ENCODE data around the gene AATF.

DNA sequence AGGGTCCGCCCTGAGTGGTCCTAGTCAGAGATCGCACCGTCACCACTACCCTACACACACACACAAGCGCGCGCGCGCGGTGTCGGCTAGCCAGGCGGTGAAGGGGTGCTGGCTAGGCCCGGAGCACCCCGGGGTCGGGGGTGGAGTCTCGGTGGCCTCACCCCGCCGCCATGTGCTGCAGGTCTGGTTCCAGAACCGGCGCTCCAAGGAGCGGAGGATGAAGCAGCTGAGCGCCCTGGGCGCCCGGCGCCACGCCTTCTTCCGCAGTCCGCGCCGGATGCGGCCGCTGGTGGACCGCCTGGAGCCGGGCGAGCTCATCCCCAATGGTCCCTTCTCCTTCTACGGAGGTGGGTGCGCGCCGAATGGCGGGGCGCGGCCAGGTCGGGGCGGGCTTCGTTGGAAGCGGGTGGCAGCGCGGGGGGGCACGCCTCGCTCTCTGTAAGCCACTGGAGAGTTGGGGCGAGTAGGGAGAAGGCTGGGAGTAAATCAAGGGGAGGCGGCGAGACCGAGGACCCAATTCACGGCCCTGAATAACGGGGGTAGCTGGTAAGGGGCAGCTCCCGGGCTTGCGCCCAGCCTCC is 6.6 kb upstream of the AATF start:
- TF ChIP-seq EP300 (IDR thresholded peaks at IDR 0.05) (no peak), POLR2A (IDR thresholded peaks at IDR 0.05) (no peak)
- TF ChIP-seq, protein P1, sequence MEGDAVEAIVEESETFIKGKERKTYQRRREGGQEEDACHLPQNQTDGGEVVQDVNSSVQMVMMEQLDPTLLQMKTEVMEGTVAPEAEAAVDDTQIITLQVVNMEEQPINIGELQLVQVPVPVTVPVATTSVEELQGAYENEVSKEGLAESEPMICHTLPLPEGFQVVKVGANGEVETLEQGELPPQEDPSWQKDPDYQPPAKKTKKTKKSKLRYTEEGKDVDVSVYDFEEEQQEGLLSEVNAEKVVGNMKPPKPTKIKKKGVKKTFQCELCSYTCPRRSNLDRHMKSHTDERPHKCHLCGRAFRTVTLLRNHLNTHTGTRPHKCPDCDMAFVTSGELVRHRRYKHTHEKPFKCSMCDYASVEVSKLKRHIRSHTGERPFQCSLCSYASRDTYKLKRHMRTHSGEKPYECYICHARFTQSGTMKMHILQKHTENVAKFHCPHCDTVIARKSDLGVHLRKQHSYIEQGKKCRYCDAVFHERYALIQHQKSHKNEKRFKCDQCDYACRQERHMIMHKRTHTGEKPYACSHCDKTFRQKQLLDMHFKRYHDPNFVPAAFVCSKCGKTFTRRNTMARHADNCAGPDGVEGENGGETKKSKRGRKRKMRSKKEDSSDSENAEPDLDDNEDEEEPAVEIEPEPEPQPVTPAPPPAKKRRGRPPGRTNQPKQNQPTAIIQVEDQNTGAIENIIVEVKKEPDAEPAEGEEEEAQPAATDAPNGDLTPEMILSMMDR (IDR thresholded peaks at IDR 0.05), result no peak

Data from tibial nerve (tissue), 4 donors.